Measurements from ENCODE around the gene ASPHD2. TPM values are rescaled to one million over a fixed set of nuclear protein-coding genes. Genes with fewer than 3 reads are reported as not detected.

Gene ASPHD2
- polyA plus RNA-seq, 1 experiment: 1.9 TPM

DNA sequence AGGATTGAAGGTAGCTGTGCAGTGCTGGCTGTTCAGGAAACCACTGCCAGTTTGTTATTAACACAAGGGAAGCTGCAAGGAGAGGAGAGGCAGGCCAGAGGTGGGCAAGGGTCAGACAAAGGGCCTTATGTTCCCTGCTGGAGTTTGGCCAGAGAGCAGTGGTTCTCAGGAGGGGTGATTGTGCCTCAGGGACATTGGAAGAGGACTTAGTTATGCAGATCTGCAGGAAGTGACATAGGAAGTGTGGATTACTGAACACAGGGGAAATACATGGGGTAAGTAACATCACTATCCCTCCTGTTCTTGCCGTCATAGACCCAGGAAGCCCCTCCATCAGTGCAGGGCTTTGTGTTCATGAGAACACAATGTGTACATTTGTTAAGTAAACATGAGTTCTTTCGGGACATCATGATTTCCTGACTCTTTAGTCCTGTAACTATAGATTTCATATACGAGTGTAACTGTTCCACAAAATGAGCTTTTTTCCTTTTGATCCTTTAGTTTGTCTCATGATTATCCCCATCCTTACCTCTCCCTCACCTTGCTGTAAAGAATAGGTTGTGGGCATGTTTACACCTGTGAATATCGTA, 60.5 kb downstream of the ASPHD2 start:
- no peak for DNase-seq (ENCODE audit: low read depth, low spot score)
- Histone ChIP-seq H3K27me3 (ENCODE audit: control insufficient read depth, insufficient read depth, low read length) (no peaks in the 10 kb centered on the region), H3K27ac (ENCODE audit: low read depth, low read length) (no peak overlapping the region), H3K4me3 (ENCODE audit: low read depth, low read length) (no peak overlapping the region), H3K9me3 (ENCODE audit: control insufficient read depth, insufficient read depth, low read length) (no peaks in the 10 kb centered on the region)
- ChIA-PET CTCF (interaction anchor here (0.6 to 1.1 kb wide), 2 partner anchors 29 to 1165 kb away, joined by 3 read pairs; no protein-coding TSS in a partner anchor), POLR2A (no interaction called here)
- TF ChIP-seq CTCF (IDR thresholded peaks at IDR 0.05; ENCODE audit: low read depth, low read length): no peak

GRCh38 chr22:26492220-26492619, 63.2 kb downstream of the ASPHD2 start:
- no peak overlapping the region for H3K4me3 ChIP-seq (ENCODE audit: low read depth, low read length)
- no peak for DNase-seq (ENCODE audit: low read depth, low spot score)
- H3K27ac ChIP-seq (ENCODE audit: low read depth, low read length): no peak overlapping the region
- no peaks in the 10 kb centered on the region for H3K9me3 ChIP-seq (ENCODE audit: control insufficient read depth, insufficient read depth, low read length)
- ChIA-PET CTCF (interaction anchor here (0.5 kb wide), 1 partner anchor 61 kb away, joined by 5 read pairs; no protein-coding TSS in a partner anchor), POLR2A (no interaction called here)
- TF ChIP-seq CTCF (IDR thresholded peaks at IDR 0.05; ENCODE audit: low read depth, low read length): no peak
- H3K27me3 ChIP-seq (ENCODE audit: control insufficient read depth, insufficient read depth, low read length): no peaks in the 10 kb centered on the region

DNA sequence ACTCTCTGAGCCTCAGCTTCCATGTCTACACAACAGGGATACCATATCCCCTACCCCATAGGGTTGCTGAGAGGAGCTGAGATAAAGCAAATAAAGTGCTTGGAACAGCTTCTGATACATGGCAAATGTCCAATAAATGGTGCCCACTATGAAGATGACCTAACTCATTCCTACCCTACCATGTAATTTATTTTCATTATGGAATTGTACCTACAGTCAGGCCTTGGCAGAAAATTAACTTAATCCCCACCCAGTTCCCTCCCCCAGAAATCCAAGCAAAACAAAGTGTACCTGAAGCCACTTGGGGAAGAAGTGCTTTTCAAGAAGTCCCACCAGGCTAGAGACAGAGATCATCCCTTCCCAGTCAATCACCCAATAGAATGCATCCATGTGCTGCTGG, 65.4 kb downstream of the ASPHD2 start:
- Histone ChIP-seq H3K27ac (ENCODE audit: low read depth, low read length) (no peak overlapping the region), H3K9me3 (ENCODE audit: control insufficient read depth, insufficient read depth, low read length) (no peaks in the 10 kb centered on the region; the same call in 1 of the 2 replicates), H3K27me3 (ENCODE audit: control insufficient read depth, insufficient read depth, low read length) (no peaks in the 10 kb centered on the region), H3K4me3 (ENCODE audit: low read depth, low read length) (no peak overlapping the region)
- no peak for DNase-seq (ENCODE audit: low read depth, low spot score)
- POLR2A ChIA-PET: no interaction called here
- CTCF ChIA-PET: interaction anchor here (0.6 kb wide), 1 partner anchor 150 kb away, joined by 6 read pairs; no protein-coding TSS in a partner anchor
- no peak for TF ChIP-seq CTCF (IDR thresholded peaks at IDR 0.05; ENCODE audit: low read depth, low read length)

Small RNA genes within 50 kb of the gene (small RNA-seq; reads per million reads assigned to genes)
- gene RNA5SP495 (ENCODE audit: insufficient read length, low read depth): not detected

Other genes with a start within 250 kb of the ASPHD2 start
- 24.4 and 30.9 TPM in 2 replicates for gene HPS4, start 54.5 kb downstream of the ASPHD2 start, polyA plus RNA-seq (2011; rRNA removed)
- gene SRRD, start 54.6 kb downstream of the ASPHD2 start, polyA plus RNA-seq (2011; rRNA removed): 32.1 and 38.5 TPM in 2 replicates
- 30.6 and 34.8 TPM in 2 replicates for gene TFIP11, start 83.2 kb downstream of the ASPHD2 start, polyA plus RNA-seq (2011; rRNA removed)
- gene TPST2, start 160.9 kb downstream of the ASPHD2 start, polyA plus RNA-seq (2011; rRNA removed): 33.6 and 39.3 TPM in 2 replicates
- not detected in 2 replicates for gene CRYBB1, start 188.8 kb downstream of the ASPHD2 start, polyA plus RNA-seq (2011; rRNA removed)
- gene CRYBA4, start 192.7 kb downstream of the ASPHD2 start, polyA plus RNA-seq (2011; rRNA removed): not detected in 2 replicates
- gene MIAT, start 228.3 kb downstream of the ASPHD2 start, polyA plus RNA-seq (2011; rRNA removed): 7.8 and 9.4 TPM in 2 replicates